Subcutaneous abdominal adipose tissue (tissue), 5 donors: ENCODE measurements around the gene PPA1.
A peak's percentile ranks its signal among the peaks of the same experiment; 100 is the strongest.
"Not testable (repeated sequence)": the region's sequence is repeated elsewhere in the genome, so short reads cannot be mapped to it uniquely, and the experiment has no call there.

Source experiments
- H3K27ac ChIP-seq: one replicate; pipeline ENCODE4 v1.7.0; 2013; ENCODE audit warnings: low read depth, mild to moderate bottlenecking, inconsistent platforms, low read length, moderate library complexity
- H3K27me3 ChIP-seq, 5 donors: one replicate each; pipeline ENCODE4 v1.7.0; 2013; ENCODE audit warnings: low read length in 5 of 5, inconsistent platforms in 1 of 5; ENCODE audit not compliant: control insufficient read depth in 5 of 5, insufficient read depth in 4 of 5
- H3K36me3 ChIP-seq, 5 donors: one replicate each; pipeline ENCODE4 v1.7.0; 2013; ENCODE audit warnings: low read length in 5 of 5; ENCODE audit not compliant: control insufficient read depth in 5 of 5, insufficient read depth in 5 of 5
- H3K4me1 ChIP-seq, 5 donors: one replicate each; pipeline ENCODE4 v1.7.0; 2013; ENCODE audit warnings: low read length in 5 of 5, mild to moderate bottlenecking in 3 of 5, moderate library complexity in 1 of 5; ENCODE audit not compliant: control insufficient read depth in 5 of 5, insufficient read depth in 5 of 5
- H3K4me3 ChIP-seq, 5 donors: one replicate each; pipeline ENCODE4 v1.7.0; 2013; ENCODE audit warnings: low read length in 5 of 5, low read depth in 1 of 5
- H3K9ac ChIP-seq, 5 donors: one replicate each; pipeline ENCODE4 v1.7.0; 2013; ENCODE audit warnings: low read length in 5 of 5, mild to moderate bottlenecking in 4 of 5, moderate library complexity in 3 of 5
- H3K9me3 ChIP-seq, 5 donors: one replicate each; pipeline ENCODE4 v1.7.0; 2013; ENCODE audit warnings: low read length in 5 of 5; ENCODE audit not compliant: control insufficient read depth in 5 of 5
- donor health status: healthy.
- donor health status: healthy.
- donor health status: healthy.
- donor health status: healthy.
- donor health status: healthy.

The PPA1 gene

GRCh38 chr10:70163448-70163847 lies 69.8 kb downstream of the PPA1 start:
- peaks cover 0 to 68% (median 55%) of the 10 kb centered on the region in 5 donors for H3K4me1 ChIP-seq
- H3K9me3 ChIP-seq, result no peaks in the 10 kb centered on the region
- H3K9ac ChIP-seq, result no peak overlapping the region
- H3K27me3 ChIP-seq, result no peaks in the 10 kb centered on the region
- peak overlapping the region; percentile 59 for H3K27ac ChIP-seq
- peak overlapping the region in 1 of 5 donors; percentile 9 for H3K4me3 ChIP-seq
- peaks cover 6 to 34% (median 27%) of the 10 kb centered on the region in 5 donors for H3K36me3 ChIP-seq

GRCh38 chr10:70162892-70163201 lies 70.4 kb downstream of the PPA1 start:
- peaks cover 0 to 68% (median 55%) of the 10 kb centered on the region in 5 donors for H3K4me1 ChIP-seq
- H3K9ac ChIP-seq, result no peak overlapping the region
- H3K27me3 ChIP-seq, result no peaks in the 10 kb centered on the region
- H3K9me3 ChIP-seq, result no peaks in the 10 kb centered on the region
- peak overlapping the region in 1 of 5 donors; percentile 9 for H3K4me3 ChIP-seq
- H3K36me3 ChIP-seq, result peaks cover 9 to 38% (median 27%) of the 10 kb centered on the region in 5 donors
- peak overlapping the region; percentile 59 for H3K27ac ChIP-seq

DNA sequence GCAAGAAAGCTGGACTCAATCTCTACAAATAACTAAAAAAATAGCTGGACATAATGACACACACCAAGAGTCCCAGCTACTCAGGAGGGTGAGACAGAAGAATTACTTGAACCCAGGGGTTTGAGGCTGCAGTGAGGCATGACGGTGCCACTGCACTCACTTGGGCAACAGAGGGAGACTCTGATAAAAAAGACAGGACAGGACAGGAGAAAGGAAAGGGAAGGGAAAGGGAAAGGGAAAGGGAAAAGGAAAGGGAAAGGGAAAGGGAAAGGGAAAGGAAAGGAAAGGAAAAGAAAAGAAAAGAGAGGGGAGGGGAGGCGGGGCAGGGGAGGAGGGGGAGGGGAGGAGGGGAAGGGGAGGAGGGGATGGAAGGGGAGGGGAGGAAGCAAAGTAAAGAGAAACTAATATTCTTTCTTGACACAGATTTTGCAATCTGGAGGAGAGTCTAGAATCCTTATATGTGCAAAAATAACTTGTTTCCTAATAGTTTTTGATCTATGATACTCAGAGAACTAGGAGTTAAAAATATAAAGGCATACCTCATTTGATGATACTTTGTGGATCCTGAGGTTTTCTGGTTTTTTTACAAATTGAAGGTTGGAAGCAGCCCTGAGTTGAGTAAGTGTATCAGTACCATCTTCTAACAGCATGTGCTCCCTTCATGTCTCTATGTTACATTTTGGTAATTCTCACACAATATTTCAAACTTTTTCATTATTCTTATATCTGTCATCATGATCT lies 70.9 kb downstream of the PPA1 start:
- peak overlapping the region; percentile 71 for H3K27ac ChIP-seq
- peaks cover 9 to 42% (median 27%) of the 10 kb centered on the region in 5 donors for H3K36me3 ChIP-seq
- no peaks in the 10 kb centered on the region for H3K27me3 ChIP-seq
- H3K4me3 ChIP-seq, result no peak overlapping the region
- H3K9me3 ChIP-seq, result no peaks in the 10 kb centered on the region
- H3K4me1 ChIP-seq, result peaks cover 0 to 68% (median 58%) of the 10 kb centered on the region in 5 donors
- no peak overlapping the region for H3K9ac ChIP-seq

- peaks cover 19 to 51% (median 34%) of the 10 kb centered on the region in 5 donors for H3K36me3 ChIP-seq
Observed at GRCh38 chr10:70160798-70161197, 72.4 kb downstream of the PPA1 start.

DNA sequence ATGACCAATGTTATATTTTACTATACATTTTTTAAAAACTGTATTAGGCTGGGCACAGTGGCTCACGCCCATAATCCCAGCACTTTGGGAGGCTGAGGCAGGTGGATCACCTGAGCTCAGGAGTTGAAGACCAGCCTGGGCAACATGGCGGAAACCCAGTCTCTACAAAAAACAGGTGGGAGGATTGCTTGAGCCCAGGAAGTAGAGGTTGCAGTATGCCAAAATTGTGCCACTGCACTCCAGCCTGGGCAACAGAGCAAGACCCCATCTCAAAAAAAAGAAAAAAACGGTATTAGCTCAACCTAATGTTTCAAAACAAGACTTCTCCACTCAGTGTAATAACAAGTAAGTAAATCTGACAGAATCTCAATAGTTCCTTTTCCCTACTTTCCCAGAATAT lies 73.9 kb downstream of the PPA1 start:
- H3K27me3 ChIP-seq, H3K4me3 ChIP-seq, H3K9me3 ChIP-seq, H3K9ac ChIP-seq: not testable (repeated sequence)
- Histone ChIP-seq H3K27ac (peak overlapping the region; percentile 71), H3K36me3 (peaks cover 30 to 58% (median 40%) of the 10 kb centered on the region in 5 donors), H3K4me1 (peaks cover 0 to 61% (median 40%) of the 10 kb centered on the region in 5 donors)

More at GRCh38 chr10:70160798-70161197, 72.4 kb downstream of the PPA1 start:
- Histone ChIP-seq H3K9ac (no peak overlapping the region), H3K4me3 (no peak overlapping the region), H3K27ac (peak overlapping the region; percentile 71), H3K9me3 (no peaks in the 10 kb centered on the region), H3K4me1 (peaks cover 0 to 66% (median 47%) of the 10 kb centered on the region in 5 donors), H3K27me3 (no peaks in the 10 kb centered on the region)

DNA sequence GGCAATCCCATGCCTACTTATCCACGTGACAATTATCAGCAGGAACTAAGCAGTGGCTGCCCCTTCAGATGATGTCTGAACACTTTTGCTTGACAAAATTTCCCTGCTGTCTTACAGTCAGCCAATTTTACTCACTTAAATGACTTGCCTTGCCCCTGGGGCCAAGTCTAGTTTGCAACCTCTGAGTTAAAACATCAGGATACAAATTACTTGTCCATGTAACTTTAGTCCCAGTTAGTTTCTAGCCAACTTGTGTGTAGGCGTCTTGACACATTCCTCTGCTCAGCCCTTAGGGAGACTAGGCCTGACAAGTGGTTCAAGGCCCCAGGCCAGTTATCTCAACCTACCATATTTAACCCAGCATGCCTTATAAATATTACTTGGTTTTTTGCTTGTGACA lies 75.1 kb downstream of the PPA1 start:
- Histone ChIP-seq H3K27ac (peak overlapping the region; percentile 77), H3K27me3 (no peaks in the 10 kb centered on the region), H3K9ac (peak overlapping the region in 3 of 5 donors; percentile 18 to 56 (median 36)), H3K36me3 (peaks cover 42 to 69% (median 49%) of the 10 kb centered on the region in 5 donors), H3K4me1 (peaks cover 0 to 49% (median 30%) of the 10 kb centered on the region in 5 donors), H3K9me3 (no peaks in the 10 kb centered on the region), H3K4me3 (no peak overlapping the region)

GRCh38 chr10:70155255-70155838 lies 77.9 kb downstream of the PPA1 start:
- Histone ChIP-seq H3K36me3 (peaks cover 60 to 85% (median 65%) of the 10 kb centered on the region in 5 donors), H3K27ac (no peak overlapping the region), H3K27me3 (no peaks in the 10 kb centered on the region), H3K4me1 (peaks cover 0 to 28% (median 13%) of the 10 kb centered on the region in 5 donors), H3K9ac (no peak overlapping the region), H3K4me3 (no peak overlapping the region), H3K9me3 (no peaks in the 10 kb centered on the region)
